ENCODE measurements around the gene YIPF2. TPM values are rescaled to one million over a fixed set of nuclear protein-coding genes. Genes with fewer than 3 reads are reported as not detected.

Gene YIPF2
- total RNA-seq, 2 experiments from 2014 or later = 28.4 to 30.8 TPM

- POLR2A ChIA-PET = interaction anchor here (0.7 kb wide), 1 partner anchor 91 kb away, joined by 3 read pairs; no protein-coding TSS in a partner anchor
- CTCF ChIA-PET = no interaction called here
Observed at GRCh38 chr19:10918359-10918758, 10.1 kb downstream of the YIPF2 start.

DNA sequence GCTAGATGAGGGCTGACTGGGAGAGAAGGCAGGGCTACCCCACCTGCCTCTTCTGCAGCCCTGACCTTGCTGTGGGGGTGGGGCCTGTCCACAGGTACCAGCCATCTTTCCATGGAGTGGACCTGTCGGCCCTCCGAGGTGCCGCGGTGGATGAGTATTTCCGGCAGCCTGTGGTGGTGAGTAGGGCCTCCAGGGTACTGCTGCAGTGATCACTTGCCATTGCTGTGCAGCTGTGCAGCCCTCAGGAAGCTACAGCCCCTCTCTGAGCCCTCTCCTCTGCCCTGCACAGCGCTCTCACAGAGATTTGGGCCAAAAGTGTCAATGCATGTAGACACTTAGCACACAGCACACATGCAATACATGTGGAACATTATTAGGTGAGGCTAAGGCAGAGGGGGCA lies 11.8 kb downstream of the YIPF2 start:
- CTCF ChIA-PET = interaction anchor here (1.2 kb wide), 1 partner anchor 44 kb away, joined by 3 read pairs; no protein-coding TSS in a partner anchor

GRCh38 chr19:10915130-10916091 lies 13.0 kb downstream of the YIPF2 start:
- ChIA-PET POLR2A (no interaction called here), CTCF (no interaction called here)

More for the DNA sequence above, 11.8 kb downstream of the YIPF2 start:
- POLR2A ChIA-PET = no interaction called here

DNA sequence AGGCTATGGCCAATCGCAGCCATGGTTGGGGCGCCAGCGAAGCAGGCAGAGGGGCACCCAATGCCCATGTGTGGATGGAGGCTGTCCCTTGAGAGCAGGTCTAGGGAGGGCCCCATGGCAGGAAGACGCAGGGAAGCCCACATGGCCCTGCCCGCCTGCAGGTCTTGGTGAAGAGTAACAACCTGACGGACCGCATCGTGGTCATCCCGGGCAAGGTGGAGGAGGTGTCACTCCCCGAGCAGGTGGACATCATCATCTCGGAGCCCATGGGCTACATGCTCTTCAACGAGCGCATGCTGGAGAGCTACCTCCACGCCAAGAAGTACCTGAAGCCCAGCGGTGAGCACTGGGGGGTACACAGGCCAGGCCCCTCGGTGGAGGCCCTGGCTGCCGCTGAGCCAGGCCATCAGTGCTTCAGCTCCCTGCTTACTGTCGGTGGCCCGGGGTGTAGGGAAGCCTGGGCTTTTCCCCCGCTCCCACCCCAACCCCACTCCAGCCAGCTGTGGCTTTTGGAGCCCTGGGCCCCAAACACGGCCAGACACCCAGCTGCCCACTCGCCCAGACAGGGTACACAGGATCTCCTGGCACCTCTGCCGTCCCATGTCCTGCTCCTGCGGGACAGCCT lies 14.6 kb downstream of the YIPF2 start:
- ChIA-PET CTCF (interaction anchor here (0.5 kb wide), 1 partner anchor 16 kb away, joined by 4 read pairs; no protein-coding TSS in a partner anchor), POLR2A (no interaction called here)

DNA sequence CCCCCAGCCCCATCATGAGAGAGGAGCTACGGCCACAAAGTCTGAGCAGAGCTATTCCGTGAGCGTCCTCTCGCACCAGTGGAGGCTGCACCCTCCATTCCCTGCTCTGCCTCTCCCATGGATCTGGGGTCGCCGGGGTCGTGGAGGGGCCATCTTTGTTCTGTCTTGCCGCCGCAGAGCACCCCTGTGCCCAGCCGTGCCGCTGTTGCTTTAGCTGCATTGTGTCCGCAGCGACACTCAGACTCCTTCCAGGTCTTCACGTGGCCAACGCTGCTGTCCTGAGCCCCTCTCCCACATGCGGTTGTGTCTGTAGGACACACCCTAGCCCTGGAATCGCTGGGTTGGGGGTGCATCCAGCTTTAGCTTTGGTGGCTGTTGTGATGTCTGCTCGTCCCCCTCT lies 15.8 kb downstream of the YIPF2 start:
- ChIA-PET CTCF (no interaction called here), POLR2A (no interaction called here)

- ChIA-PET POLR2A (no interaction called here), CTCF (interaction anchor here (0.6 kb wide), 1 partner anchor 47 kb away, joined by 3 read pairs; no protein-coding TSS in a partner anchor)
Observed at GRCh38 chr19:10911579-10912363, 16.7 kb downstream of the YIPF2 start.

DNA sequence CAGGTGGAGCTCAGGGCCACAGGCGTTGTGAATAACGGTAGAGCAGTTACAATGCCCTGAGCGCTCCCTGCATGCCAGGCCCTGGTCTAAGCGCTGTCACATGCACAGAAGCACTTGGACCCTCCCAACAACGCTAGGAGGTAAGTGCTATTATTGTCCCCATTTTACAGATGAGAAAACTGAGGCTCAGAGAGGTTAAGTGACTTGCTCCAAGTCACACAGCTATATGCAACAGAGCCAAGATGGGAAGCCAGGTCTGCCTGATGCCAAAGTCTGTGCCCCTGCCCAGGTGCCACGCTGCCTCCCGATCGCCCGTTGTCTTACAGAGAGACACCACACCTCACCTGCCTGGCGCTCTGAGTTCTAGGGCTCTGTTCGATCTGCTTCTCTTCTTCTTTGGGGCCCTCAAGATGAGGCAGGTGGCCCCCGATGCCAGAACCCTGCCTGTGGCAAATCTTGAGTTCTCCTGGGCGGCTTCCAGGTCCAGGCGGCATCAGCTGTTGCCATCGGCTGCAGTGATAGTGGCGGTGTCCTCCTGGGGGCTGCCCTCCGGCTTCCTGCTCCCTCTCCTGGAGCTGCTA lies 20.0 kb downstream of the YIPF2 start:
- CTCF ChIA-PET = interaction anchor here (0.5 kb wide), 1 partner anchor 160 kb away, joined by 3 read pairs; no protein-coding TSS in a partner anchor
- POLR2A ChIA-PET = no interaction called here

DNA sequence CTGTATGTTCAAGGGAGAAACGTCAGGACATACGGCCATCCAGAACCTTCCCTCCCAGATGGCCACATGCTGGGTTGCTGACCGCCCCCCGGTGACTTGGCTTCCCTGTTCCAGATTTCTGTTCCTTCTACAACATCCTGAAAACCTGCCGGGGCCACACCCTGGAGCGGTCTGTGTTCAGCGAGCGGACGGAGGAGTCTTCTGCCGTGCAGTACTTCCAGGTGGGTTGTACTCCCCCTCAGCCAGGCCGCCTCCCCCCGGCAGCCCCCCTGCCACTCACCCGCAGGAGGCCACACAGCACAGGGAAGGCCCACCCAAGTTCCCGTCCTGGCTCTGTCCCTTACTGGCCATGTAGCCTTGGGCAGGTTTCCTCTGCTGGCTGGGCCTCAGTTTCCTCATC lies 20.5 kb downstream of the YIPF2 start:
- POLR2A ChIA-PET = no interaction called here
- CTCF ChIA-PET = no interaction called here

- ChIA-PET CTCF (interaction anchor here (0.7 kb wide), 1 partner anchor 508 kb away, joined by 4 read pairs; no protein-coding TSS in a partner anchor), POLR2A (no interaction called here)
Observed at GRCh38 chr19:10899151-10899653, 29.2 kb downstream of the YIPF2 start.

DNA sequence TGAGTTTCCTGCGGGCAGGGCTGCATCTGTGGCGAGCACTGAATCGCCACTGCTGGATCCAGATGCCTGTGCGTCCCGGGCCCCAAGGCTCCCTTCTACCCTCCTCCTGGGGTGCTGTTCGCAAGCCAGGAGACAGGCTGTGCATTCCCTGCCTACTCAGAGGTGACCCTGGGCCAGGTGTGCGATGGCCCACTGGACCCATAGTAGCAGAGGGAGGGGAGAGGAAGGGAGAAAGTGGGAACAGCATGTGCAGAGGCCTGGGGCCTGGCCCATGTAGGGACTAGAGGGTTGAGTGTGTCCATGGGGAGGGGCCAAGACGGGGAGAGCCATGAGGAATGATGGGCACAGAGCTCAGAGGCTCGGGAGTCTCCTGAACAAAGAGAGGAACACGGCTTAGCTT lies 29.8 kb downstream of the YIPF2 start:
- ChIA-PET POLR2A (no interaction called here), CTCF (interaction anchor here (0.7 kb wide), 1 partner anchor 508 kb away, joined by 4 read pairs; no protein-coding TSS in a partner anchor)

- CTCF ChIA-PET = no interaction called here
- POLR2A ChIA-PET = no interaction called here
Observed at GRCh38 chr19:10896851-10897526, 31.4 kb downstream of the YIPF2 start.

DNA sequence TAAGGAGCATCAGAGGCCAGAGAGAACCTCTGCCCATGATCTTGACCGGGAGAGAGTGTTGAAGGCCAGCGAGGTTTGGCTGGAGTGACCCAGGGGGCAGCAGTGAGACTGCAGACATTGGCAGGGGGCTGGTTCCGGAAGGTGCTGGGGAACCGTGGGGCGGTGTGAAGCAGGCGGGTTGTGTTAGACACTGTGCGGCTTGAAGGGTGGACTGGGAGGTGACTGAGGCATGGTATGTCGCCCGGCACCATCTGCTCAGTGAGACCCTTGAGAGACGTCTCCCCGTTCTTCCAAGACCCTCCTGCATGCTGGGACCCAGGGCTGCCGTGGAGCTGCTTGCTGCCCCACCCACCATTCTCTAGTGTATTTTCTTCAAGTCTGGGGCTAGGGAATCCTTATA lies 32.5 kb downstream of the YIPF2 start:
- ChIA-PET CTCF (no interaction called here), POLR2A (no interaction called here)

GRCh38 chr19:10895363-10895762 lies 33.1 kb downstream of the YIPF2 start:
- CTCF ChIA-PET = no interaction called here
- POLR2A ChIA-PET = no interaction called here

DNA sequence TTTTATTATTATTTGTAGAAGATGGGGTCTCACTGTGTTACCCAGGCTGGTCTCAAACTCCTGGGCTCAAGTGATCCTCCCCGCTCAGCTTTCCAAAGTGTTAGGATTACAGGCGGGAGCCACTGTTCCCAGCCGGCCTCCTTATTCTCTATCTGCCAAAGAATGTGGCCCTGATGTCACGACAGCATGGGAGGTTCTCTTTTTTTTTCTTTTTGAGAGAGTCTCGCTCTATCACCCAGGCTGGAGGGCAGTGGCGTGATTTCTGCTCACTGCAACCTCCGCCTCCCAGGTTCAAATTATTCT lies 33.6 kb downstream of the YIPF2 start:
- ChIA-PET CTCF (no interaction called here), POLR2A (no interaction called here)

DNA sequence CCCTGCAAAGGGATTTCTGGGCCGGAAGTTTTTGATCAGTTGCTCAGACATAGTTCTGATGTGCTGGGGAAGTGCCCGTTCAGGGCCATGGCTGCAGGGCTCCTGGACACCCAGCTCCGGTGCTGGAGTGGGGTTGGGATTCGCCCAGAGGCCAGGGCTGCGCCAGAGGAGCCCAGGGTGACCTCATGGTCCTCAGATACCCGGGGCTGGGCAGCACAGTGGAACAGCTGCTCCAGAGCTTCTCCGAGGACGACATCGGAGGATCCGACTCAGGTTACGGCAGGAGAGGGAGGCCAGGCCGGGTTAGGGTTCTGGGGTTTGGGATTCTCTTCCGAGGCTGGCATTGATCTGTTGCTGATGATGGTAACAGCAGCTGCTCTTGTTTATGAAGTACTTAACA lies 36.2 kb downstream of the YIPF2 start:
- ChIA-PET POLR2A (no interaction called here), CTCF (no interaction called here)

GRCh38 chr19:10891405-10892086 lies 36.9 kb downstream of the YIPF2 start:
- CTCF ChIA-PET = no interaction called here
- POLR2A ChIA-PET = no interaction called here

DNA sequence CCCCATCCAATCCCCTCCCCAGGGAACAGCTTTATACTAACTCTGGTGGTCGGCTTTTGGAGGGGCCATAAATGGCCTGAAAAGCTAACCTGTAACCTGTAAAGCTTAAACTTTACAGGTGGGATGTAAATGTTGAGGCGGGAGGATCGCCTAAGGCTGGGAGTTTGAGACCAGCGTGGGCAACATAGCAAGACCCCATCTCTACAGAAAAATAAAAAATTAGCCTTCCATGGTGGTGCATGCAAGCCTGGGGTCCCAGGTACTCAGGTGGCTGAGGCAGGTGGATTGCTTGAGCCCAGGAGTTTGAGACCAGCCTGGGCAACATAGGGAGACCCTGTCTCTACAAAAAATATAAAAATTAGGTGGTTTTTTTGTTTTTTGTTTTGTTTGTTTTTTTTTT lies 38.6 kb downstream of the YIPF2 start:
- ChIA-PET POLR2A (no interaction called here), CTCF (interaction anchor here (0.7 kb wide), 1 partner anchor 54 kb away, joined by 3 read pairs; no protein-coding TSS in a partner anchor)

DNA sequence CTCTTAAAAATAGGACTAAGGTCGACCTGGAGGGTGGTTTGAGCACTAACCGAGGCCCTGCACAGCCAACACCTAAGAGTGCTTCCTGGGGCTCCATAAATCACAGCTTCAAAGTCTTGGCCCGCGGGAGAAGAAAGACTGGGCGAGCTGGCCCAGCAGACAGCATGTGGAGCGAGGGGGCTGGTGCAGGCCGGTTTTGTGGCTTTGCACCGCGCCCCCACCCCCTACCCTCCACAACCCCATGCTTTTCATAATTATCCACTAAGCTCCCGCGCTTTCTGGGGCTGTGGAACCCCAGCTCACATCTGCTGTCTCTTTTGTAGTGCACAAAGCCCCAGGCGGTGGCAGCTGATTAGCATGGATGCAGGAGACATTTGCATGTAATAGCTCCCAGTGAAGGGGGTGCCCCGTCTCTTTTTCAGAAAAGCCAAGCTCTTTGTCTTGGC lies 40.0 kb downstream of the YIPF2 start:
- CTCF ChIA-PET = interaction anchor here (0.5 to 1.2 kb wide), 3 partner anchors 16 to 61 kb away, joined by 3 to 7 read pairs (median 3); no protein-coding TSS in a partner anchor

More for the DNA sequence above, 40.0 kb downstream of the YIPF2 start:
- POLR2A ChIA-PET = no interaction called here
